ENCODE results near the gene IGFBP5. TPM values are rescaled to one million over a fixed set of nuclear protein-coding genes. Genes with fewer than 3 reads are reported as not detected.

The IGFBP5 gene
- total RNA-seq, 1 experiment from 2014 or later: 0.20 TPM

DNA sequence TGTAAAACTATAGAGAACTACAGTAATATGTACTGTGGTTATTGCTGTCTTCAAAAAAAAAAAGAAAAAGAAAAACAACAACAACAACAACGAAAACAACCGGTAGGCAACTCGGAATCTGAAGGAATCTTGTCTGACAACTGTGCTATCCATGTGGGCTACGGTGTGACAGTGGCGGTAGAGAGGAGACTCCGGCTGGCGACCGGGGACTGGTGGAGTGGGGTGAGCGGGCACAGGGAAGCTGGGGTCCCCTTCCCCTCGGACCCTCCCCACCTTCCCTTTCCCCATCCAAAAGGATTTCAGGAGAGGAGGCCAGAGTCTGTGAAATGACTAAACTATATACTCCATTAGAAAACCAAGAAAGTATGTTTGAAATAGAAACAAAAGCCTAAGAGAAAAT is 22.9 kb downstream of the IGFBP5 start:
- no peaks in the 10 kb centered on the region for H3K36me3 Mint-ChIP-seq (ENCODE audit: insufficient read depth, unreplicated experiment)
- H3K27me3 ChIP-seq (replicated peaks; ENCODE audit: control insufficient read depth, insufficient read depth, low read length): peaks cover 2% of the 10 kb centered on the region; the same call in 1 of the 2 replicates
- H3K27ac Mint-ChIP-seq (ENCODE audit: unreplicated experiment): no peak overlapping the region
- no peaks in the 10 kb centered on the region for H3K4me1 ChIP-seq
- no peaks in the 10 kb centered on the region for H3K4me1 Mint-ChIP-seq (ENCODE audit: low read depth, unreplicated experiment)
- no peak overlapping the region for H3K4me3 Mint-ChIP-seq (ENCODE audit: unreplicated experiment)
- intact Hi-C loops (cut with micrococcal nuclease; ENCODE audit: unreplicated experiment): no loop called here
- H3K27me3 Mint-ChIP-seq (ENCODE audit: insufficient read depth, unreplicated experiment): peaks cover 45% of the 10 kb centered on the region
- no peak for DNase-seq
- H3K9me3 Mint-ChIP-seq (ENCODE audit: unreplicated experiment): no peaks in the 10 kb centered on the region
- TF ChIP-seq, protein P1, sequence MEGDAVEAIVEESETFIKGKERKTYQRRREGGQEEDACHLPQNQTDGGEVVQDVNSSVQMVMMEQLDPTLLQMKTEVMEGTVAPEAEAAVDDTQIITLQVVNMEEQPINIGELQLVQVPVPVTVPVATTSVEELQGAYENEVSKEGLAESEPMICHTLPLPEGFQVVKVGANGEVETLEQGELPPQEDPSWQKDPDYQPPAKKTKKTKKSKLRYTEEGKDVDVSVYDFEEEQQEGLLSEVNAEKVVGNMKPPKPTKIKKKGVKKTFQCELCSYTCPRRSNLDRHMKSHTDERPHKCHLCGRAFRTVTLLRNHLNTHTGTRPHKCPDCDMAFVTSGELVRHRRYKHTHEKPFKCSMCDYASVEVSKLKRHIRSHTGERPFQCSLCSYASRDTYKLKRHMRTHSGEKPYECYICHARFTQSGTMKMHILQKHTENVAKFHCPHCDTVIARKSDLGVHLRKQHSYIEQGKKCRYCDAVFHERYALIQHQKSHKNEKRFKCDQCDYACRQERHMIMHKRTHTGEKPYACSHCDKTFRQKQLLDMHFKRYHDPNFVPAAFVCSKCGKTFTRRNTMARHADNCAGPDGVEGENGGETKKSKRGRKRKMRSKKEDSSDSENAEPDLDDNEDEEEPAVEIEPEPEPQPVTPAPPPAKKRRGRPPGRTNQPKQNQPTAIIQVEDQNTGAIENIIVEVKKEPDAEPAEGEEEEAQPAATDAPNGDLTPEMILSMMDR (IDR thresholded peaks at IDR 0.05; ENCODE audit: insufficient read depth in 1 of 2, low read depth in 1 of 2, low read length in 1 of 2, severe bottlenecking in 1 of 2, unreplicated experiment in 1 of 2): no peak
- CTCF ChIA-PET: no interaction called here
- H3K4me3 ChIP-seq (ENCODE audit: low read depth, low read length): no peak overlapping the region
- no peaks in the 10 kb centered on the region for H3K9me3 ChIP-seq
- BruUV-seq (replicated peaks): no TSS peak
- H3K36me3 ChIP-seq (ENCODE audit: control insufficient read depth, insufficient read depth, low read length): no peaks in the 10 kb centered on the region
- POLR2A ChIA-PET: no interaction called here

DNA sequence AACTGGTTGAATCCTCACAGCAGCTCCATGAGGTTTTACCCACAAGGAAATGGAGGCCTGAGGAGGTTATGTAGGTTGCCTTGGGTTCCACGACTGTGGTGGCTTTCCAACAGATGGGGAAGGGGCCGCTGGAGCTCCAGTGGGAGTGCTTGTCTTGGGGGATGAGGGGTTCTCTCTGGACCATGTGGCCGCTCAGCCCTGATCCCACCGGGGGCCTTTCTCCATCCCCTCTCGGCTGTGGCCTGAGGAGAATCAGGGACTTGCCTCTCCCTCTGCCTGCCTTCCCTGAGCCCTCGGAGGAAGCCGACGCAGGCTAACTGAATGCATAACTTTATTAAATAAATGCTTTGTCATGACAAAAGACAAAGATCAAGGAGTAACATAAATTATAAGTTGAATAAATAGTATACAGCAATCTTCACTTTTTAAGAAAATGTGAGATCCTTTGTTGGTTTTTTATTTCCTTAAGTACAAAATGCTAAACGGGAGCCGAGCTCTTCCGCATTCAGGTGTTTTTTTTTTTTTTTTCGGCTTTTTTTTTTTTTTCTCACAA is 23.5 kb downstream of the IGFBP5 start:
- no peak overlapping the region for H3K4me3 Mint-ChIP-seq (ENCODE audit: unreplicated experiment)
- H3K36me3 ChIP-seq (ENCODE audit: control insufficient read depth, insufficient read depth, low read length): no peaks in the 10 kb centered on the region
- no peaks in the 10 kb centered on the region for H3K9me3 Mint-ChIP-seq (ENCODE audit: unreplicated experiment)
- POLR2A ChIA-PET: no interaction called here
- H3K27ac Mint-ChIP-seq (ENCODE audit: unreplicated experiment): no peak overlapping the region
- TF ChIP-seq, protein P1 (IDR thresholded peaks at IDR 0.05; ENCODE audit: insufficient read depth in 1 of 2, low read depth in 1 of 2, low read length in 1 of 2, severe bottlenecking in 1 of 2, unreplicated experiment in 1 of 2): no peak
- H3K4me1 Mint-ChIP-seq (ENCODE audit: low read depth, unreplicated experiment): no peaks in the 10 kb centered on the region
- H3K9me3 ChIP-seq: no peaks in the 10 kb centered on the region
- intact Hi-C loops (cut with micrococcal nuclease; ENCODE audit: unreplicated experiment): no loop called here
- no peak overlapping the region for H3K4me3 ChIP-seq (ENCODE audit: low read depth, low read length)
- H3K4me1 ChIP-seq: no peaks in the 10 kb centered on the region
- no peaks in the 10 kb centered on the region for H3K36me3 Mint-ChIP-seq (ENCODE audit: insufficient read depth, unreplicated experiment)
- DNase-seq: no peak
- peaks cover 45% of the 10 kb centered on the region for H3K27me3 Mint-ChIP-seq (ENCODE audit: insufficient read depth, unreplicated experiment)
- no TSS peak for BruUV-seq (replicated peaks)
- 0 out of 2 replicates have a peak, but pooled peaks cover 2% of the 10 kb centered on the region for H3K27me3 ChIP-seq (replicated peaks; ENCODE audit: control insufficient read depth, insufficient read depth, low read length)
- CTCF ChIA-PET: interaction anchor here (0.5 to 0.9 kb wide), 3 partner anchors 11 to 155 kb away, joined by 3 to 4 read pairs (median 3); no protein-coding TSS in a partner anchor

DNA sequence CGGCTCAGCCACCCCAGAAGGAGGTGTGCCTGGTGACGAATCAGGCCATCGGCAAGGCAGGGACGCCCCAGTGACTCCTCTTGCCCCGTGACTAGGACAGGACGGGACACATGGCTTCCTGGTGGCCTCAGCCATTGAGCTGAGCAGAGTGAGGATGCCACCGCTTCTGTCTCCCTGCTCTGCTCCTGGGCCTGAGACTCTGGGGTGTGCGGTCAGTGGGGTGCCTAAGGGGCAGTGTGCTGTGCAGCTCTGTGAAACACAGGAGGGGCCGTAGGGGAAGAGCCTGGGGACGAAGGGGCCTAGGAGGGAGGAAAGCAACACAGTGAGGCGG is 24.3 kb downstream of the IGFBP5 start:
- H3K27me3 ChIP-seq (replicated peaks; ENCODE audit: control insufficient read depth, insufficient read depth, low read length): 0 out of 2 replicates have a peak, but pooled peaks cover 2% of the 10 kb centered on the region
- Mint-ChIP-seq H3K9me3 (ENCODE audit: unreplicated experiment) (no peaks in the 10 kb centered on the region), H3K36me3 (ENCODE audit: insufficient read depth, unreplicated experiment) (peaks cover 5% of the 10 kb centered on the region), H3K27ac (ENCODE audit: unreplicated experiment) (no peak overlapping the region), H3K27me3 (ENCODE audit: insufficient read depth, unreplicated experiment) (peaks cover 43% of the 10 kb centered on the region), H3K4me3 (ENCODE audit: unreplicated experiment) (no peak overlapping the region), H3K4me1 (ENCODE audit: low read depth, unreplicated experiment) (no peaks in the 10 kb centered on the region)
- BruUV-seq (replicated peaks): no TSS peak
- DNase-seq: no peak
- no peak overlapping the region for H3K4me3 ChIP-seq (ENCODE audit: low read depth, low read length)
- ChIA-PET POLR2A (no interaction called here), CTCF (interaction anchor here (0.5 to 0.9 kb wide), 3 partner anchors 12 to 495 kb away, joined by 3 to 6 read pairs (median 4); no protein-coding TSS in a partner anchor)
- intact Hi-C loops (cut with micrococcal nuclease; ENCODE audit: unreplicated experiment): no loop called here
- H3K36me3 ChIP-seq (ENCODE audit: control insufficient read depth, insufficient read depth, low read length): no peaks in the 10 kb centered on the region
- no peaks in the 10 kb centered on the region for H3K4me1 ChIP-seq
- TF ChIP-seq, protein P1 (IDR thresholded peaks at IDR 0.05; ENCODE audit: insufficient read depth in 1 of 2, low read depth in 1 of 2, low read length in 1 of 2, severe bottlenecking in 1 of 2, unreplicated experiment in 1 of 2): no peak
- H3K9me3 ChIP-seq: no peaks in the 10 kb centered on the region
